ENCODE measurements around the gene CDKL1.
"Not testable (repeated sequence)": the region's sequence is repeated elsewhere in the genome, so short reads cannot be mapped to it uniquely, and the experiment has no call there.

The CDKL1 gene

GRCh38 chr14:50359631-50360030, 37.0 kb downstream of the CDKL1 start:
- DNase-seq (ENCODE audit: low read depth in 2 of 2, low spot score in 1 of 2), result no peak

GRCh38 chr14:50357753-50358395, 38.8 kb downstream of the CDKL1 start:
- DNase-seq (ENCODE audit: low read depth in 2 of 2, low spot score in 1 of 2), result no peak

GRCh38 chr14:50357124-50357523, 39.6 kb downstream of the CDKL1 start:
- no peak for DNase-seq (ENCODE audit: low read depth in 2 of 2, low spot score in 1 of 2)

- not testable (repeated sequence) for DNase-seq (ENCODE audit: low read depth in 2 of 2, low spot score in 1 of 2)
Observed at GRCh38 chr14:50356283-50356682, 40.4 kb downstream of the CDKL1 start.

GRCh38 chr14:50355692-50356091, 41.0 kb downstream of the CDKL1 start:
- DNase-seq (ENCODE audit: low read depth in 2 of 2, low spot score in 1 of 2), result no peak

- no peak for DNase-seq (ENCODE audit: low read depth in 2 of 2, low spot score in 1 of 2)
Observed at GRCh38 chr14:50354527-50354926, 42.2 kb downstream of the CDKL1 start.

- no peak for DNase-seq (ENCODE audit: low read depth in 2 of 2, low spot score in 1 of 2)
Observed at GRCh38 chr14:50353126-50353525, 43.6 kb downstream of the CDKL1 start.

GRCh38 chr14:50352584-50352983, 44.1 kb downstream of the CDKL1 start:
- DNase-seq (ENCODE audit: low read depth in 2 of 2, low spot score in 1 of 2), result no peak

GRCh38 chr14:50350975-50351374, 45.7 kb downstream of the CDKL1 start:
- DNase-seq (ENCODE audit: low read depth in 2 of 2, low spot score in 1 of 2), result no peak

GRCh38 chr14:50348933-50349332, 47.7 kb downstream of the CDKL1 start:
- DNase-seq (ENCODE audit: low read depth in 2 of 2, low spot score in 1 of 2), result no peak

GRCh38 chr14:50347521-50347920, 49.2 kb downstream of the CDKL1 start:
- DNase-seq (ENCODE audit: low read depth in 2 of 2, low spot score in 1 of 2), result no peak

- DNase-seq (ENCODE audit: low read depth in 2 of 2, low spot score in 1 of 2), result no peak
Observed at GRCh38 chr14:50345846-50346422, 50.7 kb downstream of the CDKL1 start.

GRCh38 chr14:50344876-50345563, 51.7 kb downstream of the CDKL1 start:
- no peak for DNase-seq (ENCODE audit: low read depth in 2 of 2, low spot score in 1 of 2)

- no peak for DNase-seq (ENCODE audit: low read depth in 2 of 2, low spot score in 1 of 2)
Observed at GRCh38 chr14:50344116-50344775, 52.4 kb downstream of the CDKL1 start.

GRCh38 chr14:50343434-50343833, 53.2 kb downstream of the CDKL1 start:
- DNase-seq (ENCODE audit: low read depth in 2 of 2, low spot score in 1 of 2), result no peak

- DNase-seq (ENCODE audit: low read depth in 2 of 2, low spot score in 1 of 2), result no peak
Observed at GRCh38 chr14:50342221-50343078, 54.2 kb downstream of the CDKL1 start.

GRCh38 chr14:50340963-50341362, 55.7 kb downstream of the CDKL1 start:
- no peak for DNase-seq (ENCODE audit: low read depth in 2 of 2, low spot score in 1 of 2)

- DNase-seq (ENCODE audit: low read depth in 2 of 2, low spot score in 1 of 2), result no peak
Observed at GRCh38 chr14:50340045-50340444, 56.6 kb downstream of the CDKL1 start.

- no peak for DNase-seq (ENCODE audit: low read depth in 2 of 2, low spot score in 1 of 2)
Observed at GRCh38 chr14:50339178-50339804, 57.4 kb downstream of the CDKL1 start.

- no peak for DNase-seq (ENCODE audit: low read depth in 2 of 2, low spot score in 1 of 2)
Observed at GRCh38 chr14:50338587-50338986, 58.1 kb downstream of the CDKL1 start.

All from stimulated activated CD8-positive, alpha-beta memory T cell treated with anti-CD3 and anti-CD28 coated beads, Interleukin-4, amount 100 ng/mL, for 4 hours (primary cell).